ENCODE measurements around the gene INCA1.

The INCA1 gene

GRCh38 chr17:4997302-4998026 is at the start of gene INCA1, which contains the start of gene KIF1C:
INCA1 (minus strand) TSS chr17:4997522; CDS start chr17:4994437, 3,085 bp downstream.
KIF1C (plus strand) TSS chr17:4997950; CDS start chr17:5000247, 2,297 bp downstream.
- TF ChIP-seq CTCF (IDR thresholded peaks at IDR 0.05; ENCODE audit: borderline replicate concordance, insufficient read depth, low read depth, low read length): no peak

GRCh38 chr17:5045496-5045895 is 48.2 kb upstream of the INCA1 start:
- TF ChIP-seq CTCF (IDR thresholded peaks at IDR 0.05; ENCODE audit: borderline replicate concordance, insufficient read depth, low read depth, low read length): no peak
- H3K4me3 ChIP-seq (ENCODE audit: low read depth, low read length): no peak overlapping the region

More at GRCh38 chr17:4997302-4998026, at the start of gene INCA1, which contains the start of gene KIF1C:
- H3K4me3 ChIP-seq (ENCODE audit: low read depth, low read length): peak within 1 kb of the TSS; percentile 70

GRCh38 chr17:5044630-5045029 is 47.3 kb upstream of the INCA1 start:
- TF ChIP-seq CTCF (IDR thresholded peaks at IDR 0.05; ENCODE audit: borderline replicate concordance, insufficient read depth, low read depth, low read length): no peak
- no peak overlapping the region for H3K4me3 ChIP-seq (ENCODE audit: low read depth, low read length)

- no peak for TF ChIP-seq CTCF (IDR thresholded peaks at IDR 0.05; ENCODE audit: borderline replicate concordance, insufficient read depth, low read depth, low read length)
- no peak overlapping the region for H3K4me3 ChIP-seq (ENCODE audit: low read depth, low read length)
Observed at GRCh38 chr17:5043524-5043923, 46.2 kb upstream of the INCA1 start.

GRCh38 chr17:5042157-5043022 is 45.1 kb upstream of the INCA1 start:
- H3K4me3 ChIP-seq (ENCODE audit: low read depth, low read length): no peak overlapping the region
- TF ChIP-seq CTCF (IDR thresholded peaks at IDR 0.05; ENCODE audit: borderline replicate concordance, insufficient read depth, low read depth, low read length): no peak

- TF ChIP-seq CTCF (IDR thresholded peaks at IDR 0.05; ENCODE audit: borderline replicate concordance, insufficient read depth, low read depth, low read length): no peak
- H3K4me3 ChIP-seq (ENCODE audit: low read depth, low read length): no peak within 1 kb of the TSS
Observed at GRCh38 chr17:5035315-5035714, 38.0 kb upstream of the INCA1 start, which contains the start of gene SLC52A1. SLC52A1 (minus strand) TSS chr17:5035426; CDS start chr17:5034606, 820 bp downstream.

Data from GM12875 (cell line).